Measurements from ENCODE around the gene C2CD4A. TPM values are rescaled to one million over a fixed set of nuclear protein-coding genes. Genes with fewer than 3 reads are reported as not detected.
A peak's percentile ranks its signal among the peaks of the same experiment; 100 is the strongest.

The C2CD4A gene
- total and polyA plus RNA-seq, 9 of the 15 experiments (the other 6 are each of a cell fraction or from before 2014, with no cell fraction given): not detected

- TF ChIP-seq TCF7 (IDR thresholded peaks at IDR 0.05; ENCODE audit: borderline replicate concordance) (peak; percentile 40; the same call in 1 of the 2 replicates), KDM4B (IDR thresholded peaks at IDR 0.05; ENCODE audit: borderline replicate concordance in 2 of 2, low read depth in 1 of 2) (no peak)
Observed at GRCh38 chr15:62094388-62094787, 27.6 kb downstream of the C2CD4A start (continued).

GRCh38 chr15:62099094-62099601 is 32.4 kb downstream of the C2CD4A start:
- FAIRE-seq (no peak), ATAC-seq (no peak), DNase-seq (ENCODE audit: extremely low read depth in 1 of 4, low spot score in 3 of 4) (no peak)
- H3K79me2 ChIP-seq (ENCODE audit: control insufficient read depth, insufficient read depth, low read length): no peaks in the 10 kb centered on the region
- BruUV-seq (replicated peaks): no TSS peak
- H3K9ac ChIP-seq (ENCODE audit: insufficient read depth in 1 of 2, low read depth in 2 of 2, low read length in 2 of 2): no peak overlapping the region
- no peaks in the 10 kb centered on the region for H3K36me3 ChIP-seq (ENCODE audit: control insufficient read depth, insufficient read depth, low read length)
- H3K9me3 ChIP-seq (replicated peaks; ENCODE audit: control insufficient read depth, insufficient read depth, low read depth, low read length): no peaks in the 10 kb centered on the region
- in situ Hi-C loops (cut with MboI) (no loop called here), intact Hi-C loops (cut with micrococcal nuclease) (no loop called here)
- H3K4me1 ChIP-seq (replicated peaks in 1 of 2; ENCODE audit: control insufficient read depth in 2 of 2, insufficient read depth in 2 of 2, low read length in 2 of 2): peaks cover 0 to 5% of the 10 kb centered on the region in 2 experiments; a peak in 1 of 5 replicates
- no peak overlapping the region for H3K4me3 ChIP-seq
- CTCF ChIA-PET (ENCODE audit: low intra/inter-chr PET ratio): no interaction called here
- peaks cover 4% of the 10 kb centered on the region for H4K20me1 ChIP-seq (replicated peaks; ENCODE audit: control insufficient read depth, insufficient read depth, low read length)
- H3K27ac ChIP-seq (ENCODE audit: extremely low read depth, low read depth, low read length): no peak overlapping the region
- no peak overlapping the region for H2AFZ ChIP-seq (ENCODE audit: low read depth, low read length)
- TF ChIP-seq MAFK (IDR thresholded peaks at IDR 0.05; ENCODE audit: low read length): no peak
- no peak for TF ChIP-seq HOXB6 (CRISPR knock-in tag; IDR thresholded peaks at IDR 0.05; ENCODE audit: borderline replicate concordance)
- TF ChIP-seq E2F3 (CRISPR knock-in tag; IDR thresholded peaks at IDR 0.05): no peak
- TF ChIP-seq ZC3H11A (IDR thresholded peaks at IDR 0.05; ENCODE audit: low read depth, low read length): no peak
- no peak for TF ChIP-seq MLLT1 (IDR thresholded peaks at IDR 0.05)
- TF ChIP-seq BACH1 (tag; IDR thresholded peaks at IDR 0.05): no peak
- no peak for TF ChIP-seq ZSCAN29 (IDR thresholded peaks at IDR 0.05)
- POLR2A ChIA-PET: no interaction called here
- WGBS (ENCODE audit: insufficient coverage, low coverage, missing lambda C conversion rate): 2% methylated on average over 7 of the region's 7 CpGs
- H3K27me3 ChIP-seq (ENCODE audit: control insufficient read depth in 2 of 2, insufficient read depth in 2 of 2, low read length in 2 of 2): peaks cover 0 to 6% of the 10 kb centered on the region in 2 experiments; a peak in 4 of 5 replicates
- H3K9me1 ChIP-seq (ENCODE audit: control insufficient read depth, insufficient read depth, low read length): no peaks in the 10 kb centered on the region
- no peak overlapping the region for H3K4me2 ChIP-seq (ENCODE audit: insufficient read depth, low read length)

Data from K562 (cell line).